Upper lobe of left lung (tissue), 4 donors: ENCODE data around the gene PLCH2.

Experiments
- POLR2AphosphoS5 ChIP-seq, 2 donors: sonication (generic); formaldehyde crosslinking; IDR thresholded peaks; one replicate each; pipeline ENCODE4 v1.5.1; 2017; ENCODE audit warnings: antibody characterized with exemption in 2 of 2
- TF ChIP-seq, protein P1 (sequence below), 6 experiments: fragments of 450-650 bp in 4 of 6; fragments of 200-600 bp in 2 of 6; sonication (generic) in 2 of 6; IDR thresholded peaks; one replicate each; pipeline ENCODE4 v1.5.1; 2016 to 2019; ENCODE audit warnings: antibody characterized with exemption in 6 of 6

DNA sequence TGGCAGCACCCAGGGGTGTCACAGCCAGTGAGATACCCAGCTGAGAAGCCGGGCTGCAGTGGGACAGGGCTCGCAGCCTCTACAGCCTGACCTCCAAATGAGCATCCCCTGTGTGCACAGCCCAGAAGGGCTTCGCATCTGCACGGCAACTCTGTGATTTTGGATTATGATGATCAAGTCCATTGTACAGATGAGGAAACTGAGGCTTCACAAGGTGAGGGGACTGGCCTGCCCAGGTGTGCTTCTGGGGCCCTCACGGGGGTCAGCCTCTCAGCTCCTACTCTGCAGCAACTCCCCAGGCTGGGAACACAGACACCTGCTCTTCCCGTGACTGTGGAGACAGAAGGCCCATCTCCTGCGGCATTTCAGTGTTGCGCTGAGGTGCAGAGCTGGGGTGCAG, 62.8 kb downstream of the PLCH2 start:
- TF ChIP-seq, protein P1, sequence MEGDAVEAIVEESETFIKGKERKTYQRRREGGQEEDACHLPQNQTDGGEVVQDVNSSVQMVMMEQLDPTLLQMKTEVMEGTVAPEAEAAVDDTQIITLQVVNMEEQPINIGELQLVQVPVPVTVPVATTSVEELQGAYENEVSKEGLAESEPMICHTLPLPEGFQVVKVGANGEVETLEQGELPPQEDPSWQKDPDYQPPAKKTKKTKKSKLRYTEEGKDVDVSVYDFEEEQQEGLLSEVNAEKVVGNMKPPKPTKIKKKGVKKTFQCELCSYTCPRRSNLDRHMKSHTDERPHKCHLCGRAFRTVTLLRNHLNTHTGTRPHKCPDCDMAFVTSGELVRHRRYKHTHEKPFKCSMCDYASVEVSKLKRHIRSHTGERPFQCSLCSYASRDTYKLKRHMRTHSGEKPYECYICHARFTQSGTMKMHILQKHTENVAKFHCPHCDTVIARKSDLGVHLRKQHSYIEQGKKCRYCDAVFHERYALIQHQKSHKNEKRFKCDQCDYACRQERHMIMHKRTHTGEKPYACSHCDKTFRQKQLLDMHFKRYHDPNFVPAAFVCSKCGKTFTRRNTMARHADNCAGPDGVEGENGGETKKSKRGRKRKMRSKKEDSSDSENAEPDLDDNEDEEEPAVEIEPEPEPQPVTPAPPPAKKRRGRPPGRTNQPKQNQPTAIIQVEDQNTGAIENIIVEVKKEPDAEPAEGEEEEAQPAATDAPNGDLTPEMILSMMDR (IDR thresholded peaks at IDR 0.05), result no peak
- TF ChIP-seq POLR2AphosphoS5 (IDR thresholded peaks at IDR 0.05), result no peak
